Loucy (cell line): ENCODE data around the gene DGKB.

ENCODE experiments used
- H2AFZ ChIP-seq: fragments of 200-600 bp; sonication (generic); 2 replicates; pipeline ENCODE4 v1.6.0; 2016; ENCODE audit warnings: antibody characterized with exemption, mild to moderate bottlenecking, low read length, moderate library complexity
- H3F3A ChIP-seq: fragments of 200-600 bp; 2 replicates; pipeline ENCODE4 v1.6.0; 2016; ENCODE audit warnings: antibody characterized with exemption, low read depth, mild to moderate bottlenecking
- H3K27me3 ChIP-seq: fragments of 200-600 bp; sonication (generic); 2 replicates; pipeline ENCODE4 v1.6.1; 2014; ENCODE audit warnings: low read length, mild to moderate bottlenecking; ENCODE audit not compliant: insufficient read depth, poor library complexity, severe bottlenecking
- H3K36me3 ChIP-seq: fragments of 200-600 bp; sonication (generic); 2 replicates; pipeline ENCODE4 v1.6.1; 2016; ENCODE audit warnings: low read length; ENCODE audit not compliant: insufficient read depth
- H3K4me1 ChIP-seq: fragments of 200-600 bp; sonication (generic); 2 replicates; pipeline ENCODE4 v1.5.1; 2014; ENCODE audit warnings: low read length, mild to moderate bottlenecking; ENCODE audit not compliant: insufficient read depth, poor library complexity, severe bottlenecking
- H3K4me2 ChIP-seq: fragments of 200-600 bp; sonication (generic); 2 replicates; pipeline ENCODE4 v1.6.0; 2014; ENCODE audit warnings: antibody characterized with exemption, low read length, low read depth, mild to moderate bottlenecking; ENCODE audit not compliant: poor library complexity, severe bottlenecking
- H3K4me3 ChIP-seq: fragments of 200-600 bp; sonication (generic); 2 replicates; pipeline ENCODE4 v1.5.1; 2014; ENCODE audit warnings: low read length, mild to moderate bottlenecking, mixed read lengths; ENCODE audit not compliant: poor library complexity, severe bottlenecking
- H3K79me2 ChIP-seq: fragments of 200-600 bp; sonication (generic); 2 replicates; pipeline ENCODE4 v1.6.1; 2014; ENCODE audit warnings: low read length; ENCODE audit not compliant: insufficient read depth
- H3K9ac ChIP-seq: fragments of 200-600 bp; sonication (generic); 2 replicates; pipeline ENCODE4 v1.6.0; 2014; ENCODE audit warnings: mild to moderate bottlenecking, low read depth, low read length, moderate library complexity; ENCODE audit not compliant: poor library complexity, severe bottlenecking
- H3K9me2 ChIP-seq: fragments of 200-600 bp; sonication (generic); replicated peaks from 2 replicates; pipeline ENCODE4 v1.6.1; 2016; ENCODE audit warnings: low read depth, low read length, mixed read lengths
- H3K9me3 ChIP-seq: fragments of 200-600 bp; sonication (generic); 2 replicates; pipeline ENCODE4 v1.6.1; 2014; ENCODE audit warnings: mild to moderate bottlenecking, antibody characterized with exemption, low read length, low read depth; ENCODE audit not compliant: insufficient read depth
- H4K20me1 ChIP-seq: fragments of 200-600 bp; sonication (generic); 2 replicates; pipeline ENCODE4 v1.6.0; 2014; ENCODE audit warnings: antibody characterized with exemption, low read length, mild to moderate bottlenecking; ENCODE audit not compliant: insufficient read depth, poor library complexity, severe bottlenecking
- CTCF ChIP-seq: fragments of 200-600 bp; sonication (generic); conservative IDR thresholded peaks from 2 replicates; pipeline ENCODE4 v1.5.1; 2014; ENCODE audit warnings: mild to moderate bottlenecking, antibody characterized with exemption, low read length
- EZH2phosphoT487 ChIP-seq: fragments of 200-600 bp; IDR thresholded peaks from 2 replicates; pipeline ENCODE4 v1.6.1; 2018; ENCODE audit warnings: antibody characterized with exemption, mild to moderate bottlenecking, moderate library complexity, borderline replicate concordance

DGKB gene

GRCh38 chr7:14125998-14126397 lies 776.6 kb downstream of the DGKB start:
- H2AFZ ChIP-seq: no peak overlapping the region

GRCh38 chr7:14124716-14125115 lies 777.8 kb downstream of the DGKB start:
- H3K4me2 ChIP-seq: no peak overlapping the region
- TF ChIP-seq CTCF: no peak
- no peak for TF ChIP-seq EZH2phosphoT487
- H3K9me3 ChIP-seq: no peaks in the 10 kb centered on the region
- H3K79me2 ChIP-seq: no peaks in the 10 kb centered on the region
- H3K4me1 ChIP-seq: no peaks in the 10 kb centered on the region
- H3K27me3 ChIP-seq: no peaks in the 10 kb centered on the region
- no peak overlapping the region for H3K9ac ChIP-seq
- no peak overlapping the region for H2AFZ ChIP-seq
- H3F3A ChIP-seq: no peaks in the 10 kb centered on the region
- no peak overlapping the region for H3K4me3 ChIP-seq
- H4K20me1 ChIP-seq: no peaks in the 10 kb centered on the region
- no peaks in the 10 kb centered on the region for H3K9me2 ChIP-seq
- H3K36me3 ChIP-seq: no peaks in the 10 kb centered on the region

More at GRCh38 chr7:14125998-14126397, 776.6 kb downstream of the DGKB start:
- Histone ChIP-seq H3K4me2 (no peak overlapping the region), H3K9me2 (no peaks in the 10 kb centered on the region), H3K9me3 (no peaks in the 10 kb centered on the region), H3K4me3 (no peak overlapping the region), H3K4me1 (no peaks in the 10 kb centered on the region), H3K36me3 (no peaks in the 10 kb centered on the region), H4K20me1 (no peaks in the 10 kb centered on the region), H3K9ac (no peak overlapping the region), H3K79me2 (no peaks in the 10 kb centered on the region), H3K27me3 (no peaks in the 10 kb centered on the region), H3F3A (no peaks in the 10 kb centered on the region)
- TF ChIP-seq EZH2phosphoT487: no peak
- TF ChIP-seq CTCF: no peak

DNA sequence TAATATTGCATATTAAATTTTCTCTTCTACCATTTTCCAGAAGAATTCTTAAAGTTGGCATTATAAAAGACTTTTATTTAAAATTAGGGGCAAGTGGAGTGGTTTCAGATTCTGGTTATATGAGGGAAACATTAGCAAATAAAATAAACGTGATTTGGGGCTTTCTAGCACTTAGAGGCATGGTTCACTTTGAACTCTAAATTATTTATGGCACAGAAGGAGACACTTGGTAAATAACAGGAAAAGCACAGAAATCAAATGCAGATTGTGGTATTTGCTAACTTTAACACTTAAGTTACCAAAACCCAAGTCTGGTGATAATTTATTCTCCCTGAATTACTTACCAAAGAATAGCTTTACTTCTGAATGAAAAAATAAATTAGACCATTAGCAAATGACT lies 778.6 kb downstream of the DGKB start:
- Histone ChIP-seq H3K9ac (no peak overlapping the region), H3K36me3 (no peaks in the 10 kb centered on the region), H4K20me1 (no peaks in the 10 kb centered on the region), H3K4me3 (no peak overlapping the region), H3K9me3 (no peaks in the 10 kb centered on the region), H3K4me1 (no peaks in the 10 kb centered on the region), H3F3A (no peaks in the 10 kb centered on the region), H3K4me2 (no peak overlapping the region), H2AFZ (no peak overlapping the region), H3K79me2 (no peaks in the 10 kb centered on the region), H3K27me3 (no peaks in the 10 kb centered on the region), H3K9me2 (no peaks in the 10 kb centered on the region)
- no peak for TF ChIP-seq CTCF
- TF ChIP-seq EZH2phosphoT487: no peak
